Adrenal gland (tissue), 5 donors: ENCODE results near the gene ARHGAP4.

Experiments
- POLR2A ChIP-seq, 2 donors: fragments of 450-650 bp; IDR thresholded peaks; one replicate each; pipeline ENCODE4 v1.6.1; 2017; ENCODE audit warnings: antibody characterized with exemption in 2 of 2, mild to moderate bottlenecking in 2 of 2, moderate library complexity in 1 of 2
- TF ChIP-seq, protein P1 (sequence below), 6 experiments: fragments of 450-650 bp in 4 of 6; fragments of 200-600 bp in 2 of 6; sonication (generic) in 1 of 6; IDR thresholded peaks; 1 replicate in 5 of 6; 2 replicates in 1 of 6; pipeline versions ENCODE4 v1.5.1 to v1.8.0; 2016 to 2021; ENCODE audit warnings: antibody characterized with exemption in 6 of 6, mild to moderate bottlenecking in 2 of 6, moderate library complexity in 1 of 6
- donor health status: DM: no; HTN: no; CAD: no.

DNA sequence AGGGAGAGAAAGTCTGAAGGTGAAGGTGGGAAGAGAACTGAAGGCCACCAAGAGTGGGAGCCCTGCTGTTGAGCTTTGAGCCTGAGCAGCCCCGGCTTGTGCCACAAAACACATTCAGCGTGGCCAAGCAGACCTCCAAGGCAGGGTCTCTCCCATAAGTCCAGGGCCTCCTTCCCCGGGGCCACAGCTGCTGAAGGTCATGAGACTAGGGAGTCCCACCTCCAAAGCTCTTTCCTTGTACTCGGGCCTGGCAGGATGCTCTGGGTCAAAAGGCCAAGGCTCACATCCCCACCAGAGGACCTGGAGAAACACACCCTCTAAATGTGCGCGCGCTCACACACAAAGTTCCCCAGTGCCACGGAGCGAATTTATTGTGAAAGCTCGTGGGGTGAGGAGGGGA is 3.5 kb upstream of the ARHGAP4 start:
- TF ChIP-seq, protein P1, sequence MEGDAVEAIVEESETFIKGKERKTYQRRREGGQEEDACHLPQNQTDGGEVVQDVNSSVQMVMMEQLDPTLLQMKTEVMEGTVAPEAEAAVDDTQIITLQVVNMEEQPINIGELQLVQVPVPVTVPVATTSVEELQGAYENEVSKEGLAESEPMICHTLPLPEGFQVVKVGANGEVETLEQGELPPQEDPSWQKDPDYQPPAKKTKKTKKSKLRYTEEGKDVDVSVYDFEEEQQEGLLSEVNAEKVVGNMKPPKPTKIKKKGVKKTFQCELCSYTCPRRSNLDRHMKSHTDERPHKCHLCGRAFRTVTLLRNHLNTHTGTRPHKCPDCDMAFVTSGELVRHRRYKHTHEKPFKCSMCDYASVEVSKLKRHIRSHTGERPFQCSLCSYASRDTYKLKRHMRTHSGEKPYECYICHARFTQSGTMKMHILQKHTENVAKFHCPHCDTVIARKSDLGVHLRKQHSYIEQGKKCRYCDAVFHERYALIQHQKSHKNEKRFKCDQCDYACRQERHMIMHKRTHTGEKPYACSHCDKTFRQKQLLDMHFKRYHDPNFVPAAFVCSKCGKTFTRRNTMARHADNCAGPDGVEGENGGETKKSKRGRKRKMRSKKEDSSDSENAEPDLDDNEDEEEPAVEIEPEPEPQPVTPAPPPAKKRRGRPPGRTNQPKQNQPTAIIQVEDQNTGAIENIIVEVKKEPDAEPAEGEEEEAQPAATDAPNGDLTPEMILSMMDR (IDR thresholded peaks at IDR 0.05): no peak
- TF ChIP-seq POLR2A (IDR thresholded peaks at IDR 0.05): no peak
